ENCODE data around the gene DDB1.

Gene DDB1

DNA sequence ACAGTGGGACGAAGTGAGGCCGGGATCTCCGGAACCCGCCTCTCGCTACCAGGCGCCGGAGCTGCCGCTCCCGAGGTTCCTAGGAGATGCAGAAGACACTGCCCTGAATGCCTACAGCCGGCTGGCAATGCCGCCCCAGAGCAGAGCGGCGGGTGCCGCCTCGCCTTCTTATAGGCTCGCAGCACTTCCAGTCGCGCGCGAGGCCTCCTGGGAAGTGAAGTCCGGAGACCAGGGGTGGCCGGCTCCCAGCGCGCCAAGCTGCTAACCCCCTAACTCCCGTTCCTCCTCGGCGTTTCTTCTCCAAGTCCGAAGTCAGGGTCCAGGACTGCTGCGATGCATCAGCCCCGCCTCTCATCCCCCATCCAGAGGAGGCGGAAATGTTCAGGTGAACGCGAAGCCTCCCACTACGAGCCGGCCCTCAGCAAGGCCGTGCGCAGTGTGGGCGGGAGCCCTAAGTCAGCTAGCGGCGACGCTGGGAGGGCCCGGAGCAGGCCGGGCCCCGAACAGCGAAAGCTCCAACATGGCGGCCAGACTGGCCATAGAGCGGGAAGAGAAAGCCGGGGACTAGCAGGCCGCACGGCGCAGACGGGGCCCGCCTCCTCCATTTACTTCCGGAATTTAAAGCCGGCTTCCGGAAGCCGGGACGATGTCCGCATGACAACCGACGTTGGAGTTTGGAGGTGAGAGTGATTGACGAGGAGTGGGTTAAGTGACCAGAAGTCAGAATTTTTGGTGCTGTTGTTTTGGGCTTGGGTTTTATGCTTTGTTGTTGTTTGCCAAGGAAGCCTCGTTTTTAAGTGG is 29.0 kb upstream of the DDB1 start, which contains the start of the genes CYB561A3 and TMEM138:
Gene CYB561A3 (minus strand): TSS at position 142 of the 801 bp plus-strand sequence. CDS start 5,169 bp downstream, outside the sequence.
Gene TMEM138 (plus strand): TSS at position 634 of the 801 bp plus-strand sequence. CDS start 2,017 bp downstream, outside the sequence.
- TF ChIP-seq GATA3 (IDR thresholded peaks at IDR 0.05; ENCODE audit: low read depth, low read length) (no peak), GATA2 (IDR thresholded peaks at IDR 0.05; ENCODE audit: low read depth, low read length) (no peak)

DNA sequence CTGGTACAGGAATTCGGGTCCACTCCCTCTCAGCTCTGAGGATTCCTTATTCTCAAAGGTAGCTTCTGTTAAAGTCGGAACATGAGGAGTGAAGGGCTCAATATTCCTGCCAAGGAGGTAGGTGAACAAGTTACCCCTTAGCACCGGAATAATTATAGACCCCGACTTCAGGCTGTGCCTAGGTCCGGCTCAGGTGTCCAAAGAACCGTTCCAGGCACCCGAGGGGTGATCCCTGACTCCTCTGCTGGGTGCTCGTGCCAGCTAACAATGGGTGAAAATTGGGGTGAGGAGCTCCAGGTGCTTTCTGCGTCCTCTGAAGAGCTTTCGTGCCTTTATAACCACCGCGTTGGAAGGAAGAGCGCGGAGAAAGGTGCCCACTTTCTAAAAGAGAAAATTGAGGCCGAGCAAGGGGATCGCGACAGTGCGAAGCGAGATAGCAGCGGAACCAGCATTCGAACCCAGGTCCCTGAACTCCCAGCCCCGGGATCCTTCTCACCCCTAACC is 28.4 kb upstream of the DDB1 start:
- no peak for TF ChIP-seq GATA2 (IDR thresholded peaks at IDR 0.05; ENCODE audit: low read depth, low read length)
- TF ChIP-seq GATA3 (IDR thresholded peaks at IDR 0.05; ENCODE audit: low read depth, low read length): no peak

DNA sequence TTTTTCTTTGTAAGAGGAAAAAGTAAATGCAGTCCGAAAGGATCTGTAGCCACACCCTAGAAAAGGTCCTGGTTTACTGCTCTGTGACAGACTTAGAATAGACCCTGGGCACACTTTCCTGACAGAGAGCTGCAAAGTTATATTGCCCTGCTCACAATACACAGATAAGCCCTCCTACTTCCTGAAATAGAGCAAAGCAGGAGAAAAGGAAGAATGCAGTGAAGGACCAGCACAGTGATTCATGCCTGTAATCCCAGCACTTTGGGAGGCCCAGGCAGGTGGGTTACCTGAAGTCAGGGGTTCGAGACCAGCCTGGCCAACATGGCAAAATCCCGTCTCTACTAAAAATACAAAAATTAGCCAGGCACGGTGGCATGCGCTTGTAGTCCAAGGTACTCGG is 26.6 kb upstream of the DDB1 start:
- TF ChIP-seq GATA2 (IDR thresholded peaks at IDR 0.05; ENCODE audit: low read depth, low read length) (no peak), GATA3 (IDR thresholded peaks at IDR 0.05; ENCODE audit: low read depth, low read length) (no peak)

DNA sequence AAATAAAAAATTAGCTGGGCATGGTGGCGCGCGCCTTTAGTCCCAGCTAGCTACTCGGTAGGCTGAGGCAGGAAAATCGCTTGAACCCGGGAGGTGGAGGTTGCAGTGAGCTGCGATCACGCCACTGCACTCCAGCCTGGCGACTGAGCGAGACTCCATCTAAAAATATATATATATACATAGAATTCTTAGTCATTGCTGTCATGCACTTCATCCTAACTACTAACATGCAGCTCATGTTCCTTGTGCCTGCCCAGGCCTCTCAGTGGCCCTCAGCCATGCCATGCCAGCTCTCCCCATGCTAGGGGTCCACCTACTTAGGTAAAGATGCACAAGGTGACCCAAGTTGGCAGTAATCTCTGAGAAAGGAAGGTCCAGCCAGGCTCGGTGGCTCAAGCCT is 25.7 kb upstream of the DDB1 start:
- TF ChIP-seq GATA2 (IDR thresholded peaks at IDR 0.05; ENCODE audit: low read depth, low read length) (no peak), GATA3 (IDR thresholded peaks at IDR 0.05; ENCODE audit: low read depth, low read length) (no peak)

DNA sequence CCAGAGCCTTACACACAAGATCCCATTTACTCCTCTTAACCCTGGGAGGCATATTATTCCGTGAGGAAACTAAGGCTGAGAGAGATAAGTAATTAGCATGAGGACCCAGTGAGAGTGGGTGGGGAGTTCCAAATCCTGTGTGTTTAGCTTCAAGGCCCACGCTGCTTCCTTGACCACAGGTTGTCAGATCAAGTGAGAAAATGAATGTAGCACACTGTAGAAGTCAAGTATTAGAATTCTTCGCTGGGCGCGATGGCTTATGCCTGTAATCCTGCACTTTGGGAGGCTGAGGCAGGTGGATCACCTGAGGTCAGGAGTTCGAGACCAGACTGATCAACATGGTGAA is 25.0 kb upstream of the DDB1 start:
- TF ChIP-seq GATA2 (IDR thresholded peaks at IDR 0.05; ENCODE audit: low read depth, low read length) (no peak), GATA3 (IDR thresholded peaks at IDR 0.05; ENCODE audit: low read depth, low read length) (no peak)

DNA sequence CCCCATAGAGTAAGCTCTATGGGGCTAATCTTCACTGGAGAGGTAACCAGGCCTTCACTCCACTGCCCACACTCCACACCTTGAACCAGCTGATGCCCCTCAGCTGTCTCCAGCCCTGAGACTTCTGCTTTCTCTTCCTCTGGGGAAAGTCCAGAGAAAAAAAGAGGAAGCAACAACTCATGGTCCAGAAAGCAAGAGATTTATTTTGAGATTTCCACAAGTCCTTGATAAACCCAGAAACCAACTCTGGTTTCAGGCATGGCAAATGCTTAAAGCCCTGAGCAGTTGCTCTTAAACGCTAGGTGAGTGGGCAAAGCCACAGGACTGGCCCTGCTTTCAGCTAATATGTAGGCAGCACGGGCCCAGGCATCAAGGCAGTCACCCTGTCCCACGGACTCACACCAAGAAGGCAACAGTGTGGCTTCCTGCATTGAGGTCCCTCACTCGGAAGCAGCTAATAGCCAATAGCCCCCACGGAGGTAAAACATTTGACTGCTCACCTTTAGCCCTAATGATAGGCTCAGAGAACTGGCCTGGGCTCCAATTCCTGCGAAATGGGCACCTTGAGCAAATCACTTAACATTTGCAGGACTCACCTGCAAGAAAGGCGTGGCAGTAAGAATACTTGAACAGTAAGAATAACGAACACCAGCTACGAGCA is 24.5 kb upstream of the DDB1 start:
- TF ChIP-seq GATA3 (IDR thresholded peaks at IDR 0.05; ENCODE audit: low read depth, low read length) (no peak), GATA2 (IDR thresholded peaks at IDR 0.05; ENCODE audit: low read depth, low read length) (no peak)

DNA sequence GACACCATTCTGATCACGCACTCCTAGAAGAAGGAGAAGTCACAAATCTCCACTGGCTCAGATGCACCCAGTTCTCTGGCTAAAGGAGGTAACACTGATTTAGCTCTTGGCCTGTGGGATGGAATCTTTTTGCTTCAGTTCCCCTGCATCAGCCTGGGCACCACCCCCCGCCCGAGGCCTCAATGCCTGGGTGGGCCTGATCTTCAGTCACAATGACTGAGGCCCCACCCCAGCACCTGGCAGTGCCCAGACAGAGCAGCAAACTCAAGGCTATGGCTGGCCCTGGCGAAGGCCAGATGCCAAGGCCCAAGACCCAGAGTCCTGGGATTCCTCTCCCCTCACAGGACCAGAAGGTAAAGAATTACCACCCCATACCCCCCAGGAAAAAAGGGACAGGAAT is 23.8 kb upstream of the DDB1 start:
- TF ChIP-seq GATA2 (IDR thresholded peaks at IDR 0.05; ENCODE audit: low read depth, low read length) (no peak), GATA3 (IDR thresholded peaks at IDR 0.05; ENCODE audit: low read depth, low read length) (no peak)

DNA sequence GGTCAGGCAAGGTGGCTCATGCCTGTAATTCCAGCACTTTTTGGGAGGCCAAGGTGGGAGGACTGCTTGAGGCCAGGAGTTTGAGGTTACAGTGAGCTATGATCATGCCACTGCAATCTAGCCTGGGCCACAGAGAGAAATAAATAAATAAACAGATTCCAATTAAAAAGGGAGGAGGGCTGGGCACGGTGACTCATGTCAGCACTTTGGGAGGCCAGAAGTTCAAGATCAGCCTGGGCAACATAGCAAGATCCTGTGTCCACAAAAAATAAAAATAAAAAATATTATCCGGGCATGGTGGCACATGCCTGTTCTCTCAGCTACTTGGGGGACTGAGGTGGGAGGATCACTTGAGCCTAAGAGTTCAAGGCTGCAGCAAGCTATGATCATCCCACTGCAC is 21.3 kb upstream of the DDB1 start:
- no peak for TF ChIP-seq GATA2 (IDR thresholded peaks at IDR 0.05; ENCODE audit: low read depth, low read length)
- no peak for TF ChIP-seq GATA3 (IDR thresholded peaks at IDR 0.05; ENCODE audit: low read depth, low read length)

DNA sequence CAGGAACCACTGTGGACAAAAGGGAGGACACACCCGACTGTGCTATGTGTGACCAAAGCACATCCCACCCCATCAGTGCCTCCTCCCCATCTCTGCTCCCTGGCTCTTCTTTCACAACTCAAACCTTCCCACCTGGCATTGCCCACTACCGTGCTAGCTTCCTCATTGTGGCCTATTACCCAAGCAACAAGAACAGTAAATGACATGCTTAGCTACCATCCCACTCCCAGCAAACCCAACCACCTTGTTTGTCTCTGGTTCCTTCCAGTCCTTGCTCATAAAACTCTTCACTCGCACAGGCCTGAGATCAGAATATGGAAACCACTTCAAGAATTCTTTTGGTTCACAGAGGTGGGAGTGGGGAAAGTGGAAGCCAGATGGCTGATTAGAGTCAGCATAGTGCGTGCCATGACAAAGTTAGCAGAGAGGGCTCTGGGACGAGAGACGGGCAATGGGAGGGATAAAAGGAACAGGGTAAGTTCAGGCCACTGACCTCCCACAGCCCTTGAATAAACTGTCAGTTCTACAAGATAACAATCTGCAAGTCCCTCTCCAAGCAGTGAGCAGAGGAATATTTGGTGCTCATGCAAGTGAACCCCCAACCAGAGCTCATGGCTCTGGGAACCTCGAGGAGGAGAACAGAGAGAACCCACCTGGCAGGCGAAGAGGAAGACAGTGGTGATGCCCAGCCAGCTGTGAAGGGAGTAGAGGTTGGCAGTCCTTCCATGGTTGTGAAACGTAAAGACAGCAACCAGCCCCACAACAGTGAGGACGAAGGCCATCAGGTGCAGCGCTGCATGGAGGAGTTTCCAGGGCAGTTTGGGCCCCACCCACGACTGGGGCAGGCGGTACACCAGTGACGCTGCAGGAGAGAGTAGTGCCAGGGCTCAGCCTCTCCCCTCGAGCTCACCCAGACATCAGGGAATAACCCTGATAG is 20.5 kb upstream of the DDB1 start:
- TF ChIP-seq GATA3 (IDR thresholded peaks at IDR 0.05; ENCODE audit: low read depth, low read length) (no peak), GATA2 (IDR thresholded peaks at IDR 0.05; ENCODE audit: low read depth, low read length) (no peak)

DNA sequence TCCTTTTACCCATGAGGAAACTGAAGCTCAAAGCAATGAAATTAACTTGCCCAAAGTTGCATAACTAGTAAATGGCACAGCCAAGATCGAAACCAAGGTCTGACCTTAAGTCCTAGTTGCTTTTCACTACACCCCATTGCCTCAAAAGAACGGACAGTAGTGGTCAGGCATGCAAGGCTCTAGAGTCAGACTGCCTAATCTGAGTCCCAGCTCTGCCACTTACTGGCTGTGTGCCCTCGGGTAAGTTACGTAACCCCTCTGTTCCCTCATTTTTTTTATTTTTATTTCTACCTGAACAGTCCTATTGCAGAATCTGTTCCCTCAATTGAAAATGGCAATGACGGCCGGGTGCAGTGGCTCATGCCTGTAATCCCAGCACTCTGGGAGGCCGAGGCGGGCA is 19.1 kb upstream of the DDB1 start:
- no peak for TF ChIP-seq GATA2 (IDR thresholded peaks at IDR 0.05; ENCODE audit: low read depth, low read length)
- no peak for TF ChIP-seq GATA3 (IDR thresholded peaks at IDR 0.05; ENCODE audit: low read depth, low read length)

DNA sequence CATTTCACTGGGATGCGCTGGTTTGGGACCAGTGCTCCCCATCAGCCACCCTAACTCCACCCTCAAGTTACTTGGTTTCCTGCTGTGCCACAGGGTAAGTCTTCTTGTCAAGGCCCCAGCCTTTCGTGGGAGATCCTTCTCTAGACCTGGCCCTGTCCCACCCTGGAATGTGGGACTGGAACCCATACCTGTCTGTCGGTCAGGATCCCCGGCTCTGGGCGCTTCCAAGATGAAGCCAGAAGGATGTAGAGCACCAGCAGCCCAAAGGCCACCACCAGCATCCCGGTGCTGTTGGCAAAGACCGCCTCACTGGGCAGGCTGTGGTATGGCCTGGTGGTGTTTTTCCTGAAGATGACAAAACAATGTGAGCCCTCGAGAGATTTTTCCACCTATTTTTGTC is 17.9 kb upstream of the DDB1 start:
- no peak for TF ChIP-seq GATA2 (IDR thresholded peaks at IDR 0.05; ENCODE audit: low read depth, low read length)
- no peak for TF ChIP-seq GATA3 (IDR thresholded peaks at IDR 0.05; ENCODE audit: low read depth, low read length)

DNA sequence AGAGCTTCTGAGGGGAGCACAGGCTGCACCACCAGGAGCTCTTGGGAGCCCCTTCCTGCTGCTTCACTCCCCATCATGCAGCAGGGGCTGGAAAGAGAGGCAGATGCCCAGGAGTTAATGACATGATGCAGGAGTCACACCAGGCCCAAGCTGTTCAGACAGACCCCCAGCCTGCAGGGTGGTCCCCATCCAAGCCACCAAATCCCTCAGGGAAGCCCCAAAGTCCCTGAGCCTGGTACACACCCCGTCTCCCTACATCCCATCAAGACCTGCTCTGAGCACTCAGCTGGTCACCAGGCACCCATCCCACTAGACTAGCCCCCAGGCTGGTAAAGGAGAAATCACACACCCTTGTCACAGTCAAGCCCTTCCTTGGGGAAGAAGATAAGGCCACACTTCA is 17.4 kb upstream of the DDB1 start:
- no peak for TF ChIP-seq GATA3 (IDR thresholded peaks at IDR 0.05; ENCODE audit: low read depth, low read length)
- no peak for TF ChIP-seq GATA2 (IDR thresholded peaks at IDR 0.05; ENCODE audit: low read depth, low read length)

DNA sequence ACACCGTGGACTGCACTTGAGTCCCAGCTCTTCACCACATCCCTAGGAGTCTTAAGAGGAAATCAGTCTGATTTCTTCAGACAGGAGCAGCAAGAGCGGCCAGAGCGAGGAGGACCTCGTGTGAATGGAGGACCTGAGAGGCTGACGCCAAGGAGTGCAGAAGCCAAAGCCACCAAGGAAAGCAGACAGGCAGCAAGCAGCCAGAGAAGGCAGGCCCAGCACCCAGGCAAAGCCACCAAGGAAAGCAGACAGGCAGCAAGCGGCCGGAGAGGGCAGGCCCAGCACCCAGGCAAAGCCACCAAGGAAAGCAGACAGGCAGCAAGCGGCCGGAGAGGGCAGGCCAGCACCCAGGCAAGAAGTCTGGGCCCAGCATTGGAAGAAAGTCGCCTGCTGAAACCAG is 17.0 kb upstream of the DDB1 start:
- TF ChIP-seq GATA3 (IDR thresholded peaks at IDR 0.05; ENCODE audit: low read depth, low read length) (no peak), GATA2 (IDR thresholded peaks at IDR 0.05; ENCODE audit: low read depth, low read length) (no peak)
